Measurements from ENCODE around the gene DSP. TPM values are rescaled to one million over a fixed set of nuclear protein-coding genes. Genes with fewer than 3 reads are reported as not detected.

The DSP gene
- total and polyA plus RNA-seq, 4 experiments from 2014 or later: not detected

DNA sequence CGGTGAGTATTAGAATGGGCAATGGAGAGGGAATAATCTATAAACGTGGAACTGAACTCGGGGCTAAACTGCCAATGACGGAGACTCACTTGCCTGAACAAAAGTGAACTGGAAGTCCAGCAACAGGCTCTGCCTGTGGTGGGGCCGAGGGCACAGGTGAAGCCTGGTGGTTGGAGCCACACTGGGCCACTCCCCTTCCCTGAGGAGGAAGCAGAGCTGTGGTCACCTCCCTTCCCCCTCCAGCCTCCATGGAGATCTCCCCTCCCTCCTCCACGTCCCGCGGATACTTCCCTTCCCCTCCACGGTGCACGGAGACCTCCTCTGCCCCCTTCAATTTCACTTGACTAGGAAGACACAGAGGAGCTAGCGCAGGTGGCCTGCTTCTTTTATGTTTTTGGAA is 14.7 kb upstream of the DSP start:
- Mint-ChIP-seq H3K4me1 (no peaks in the 10 kb centered on the region), H3K4me3 (peak overlapping the region in 1 of 8 donors; percentile 33), H3K36me3 (no peaks in the 10 kb centered on the region), H3K27ac (no peak overlapping the region), H3K9me3 (peaks cover 0 to 2% (median 0%) of the 10 kb centered on the region in 8 donors), H3K27me3 (peaks cover 36 to 48% of the 10 kb centered on the region in 2 donors)
- no peaks in the 10 kb centered on the region for H3K36me3 ChIP-seq (ENCODE audit: insufficient read depth, low read length)
- no peaks in the 10 kb centered on the region for H3K9me3 ChIP-seq (ENCODE audit: control insufficient read depth in 1 of 2, low read length in 2 of 2)
- DNase-seq: no peak
- peaks cover 6% of the 10 kb centered on the region for H3K27me3 ChIP-seq (ENCODE audit: insufficient read depth, low read length)
- CTCF ChIA-PET (ENCODE audit: partially characterized antibody): no interaction called here
- H3K4me3 ChIP-seq (ENCODE audit: low read length in 2 of 2): no peak overlapping the region
- intact Hi-C loops (cut with micrococcal nuclease): no loop called here
- H3K27ac ChIP-seq (ENCODE audit: low read depth, low read length): no peak overlapping the region
- H3K4me1 ChIP-seq (ENCODE audit: insufficient read depth, low read length): no peaks in the 10 kb centered on the region
- POLR2A ChIA-PET (ENCODE audit: partially characterized antibody): no interaction called here

DNA sequence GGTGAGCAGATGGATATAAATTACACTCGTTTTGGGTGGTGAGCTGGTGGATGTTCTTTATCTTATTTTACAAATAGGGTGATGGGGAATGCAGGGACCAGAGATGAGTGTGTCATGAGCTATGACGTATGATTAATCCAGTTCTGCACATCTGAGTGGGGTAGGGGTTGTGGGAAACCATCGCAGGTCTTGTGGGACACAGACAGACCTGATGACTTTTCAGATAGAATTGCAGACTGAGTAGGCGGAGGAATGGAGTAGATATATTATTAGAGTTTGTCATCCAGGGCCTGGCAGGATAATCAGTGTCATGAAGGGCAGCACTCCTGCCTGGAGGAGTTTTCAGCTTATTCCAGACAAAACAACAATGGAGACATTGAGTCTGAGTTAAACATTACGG is 12.9 kb upstream of the DSP start:
- H3K9me3 Mint-ChIP-seq: peaks cover 0 to 2% (median 0%) of the 10 kb centered on the region in 8 donors
- peaks cover 29 to 38% of the 10 kb centered on the region in 2 donors for H3K27me3 Mint-ChIP-seq
- H3K27ac Mint-ChIP-seq: no peak overlapping the region

DNA sequence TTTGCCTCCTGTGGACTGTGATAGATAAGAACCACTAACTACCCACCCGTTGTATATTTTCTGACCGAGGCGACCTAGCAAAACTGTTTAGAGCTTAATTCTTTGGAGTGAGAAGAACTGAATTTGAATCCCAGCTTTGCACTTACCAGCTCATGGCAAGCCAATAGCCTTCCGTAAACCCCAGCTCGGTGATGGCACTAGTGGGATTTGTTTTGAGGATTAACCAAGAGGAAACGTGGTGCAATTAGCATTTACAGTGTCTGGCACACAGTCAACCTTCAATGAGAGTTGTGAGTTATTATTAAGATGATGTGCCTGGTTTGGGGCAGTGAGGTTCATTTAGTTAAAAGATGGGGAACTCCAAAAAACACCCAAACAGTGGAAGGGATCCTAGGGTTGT is 12.3 kb upstream of the DSP start:
- no peaks in the 10 kb centered on the region for H3K36me3 Mint-ChIP-seq
- POLR2A ChIA-PET (ENCODE audit: partially characterized antibody): no interaction called here
- H3K9me3 Mint-ChIP-seq: peaks cover 0 to 2% (median 0%) of the 10 kb centered on the region in 8 donors
- DNase-seq: no peak
- H3K4me3 Mint-ChIP-seq: no peak overlapping the region
- no peaks in the 10 kb centered on the region for H3K4me1 ChIP-seq (ENCODE audit: insufficient read depth, low read length)
- no peak overlapping the region for H3K27ac ChIP-seq (ENCODE audit: low read depth, low read length)
- CTCF ChIA-PET (ENCODE audit: partially characterized antibody): no interaction called here
- no peaks in the 10 kb centered on the region for H3K36me3 ChIP-seq (ENCODE audit: insufficient read depth, low read length)
- H3K9me3 ChIP-seq (ENCODE audit: control insufficient read depth in 1 of 2, low read length in 2 of 2): no peaks in the 10 kb centered on the region
- no peak overlapping the region for H3K27ac Mint-ChIP-seq
- no peak overlapping the region for H3K4me3 ChIP-seq (ENCODE audit: low read length in 2 of 2)
- peaks cover 29 to 37% of the 10 kb centered on the region in 2 donors for H3K27me3 Mint-ChIP-seq
- H3K27me3 ChIP-seq (ENCODE audit: insufficient read depth, low read length): peaks cover under 1% of the 10 kb centered on the region
- intact Hi-C loops (cut with micrococcal nuclease): no loop called here
- H3K4me1 Mint-ChIP-seq: no peaks in the 10 kb centered on the region

More for the DNA sequence above, 12.9 kb upstream of the DSP start:
- H3K36me3 ChIP-seq (ENCODE audit: insufficient read depth, low read length): no peaks in the 10 kb centered on the region
- H3K4me1 Mint-ChIP-seq: no peaks in the 10 kb centered on the region
- intact Hi-C loops (cut with micrococcal nuclease): no loop called here
- DNase-seq: no peak
- no peak overlapping the region for H3K27ac ChIP-seq (ENCODE audit: low read depth, low read length)
- POLR2A ChIA-PET (ENCODE audit: partially characterized antibody): no interaction called here
- H3K9me3 ChIP-seq (ENCODE audit: control insufficient read depth in 1 of 2, low read length in 2 of 2): no peaks in the 10 kb centered on the region
- H3K4me3 ChIP-seq (ENCODE audit: low read length in 2 of 2): no peak overlapping the region
- no peaks in the 10 kb centered on the region for H3K4me1 ChIP-seq (ENCODE audit: insufficient read depth, low read length)
- H3K27me3 ChIP-seq (ENCODE audit: insufficient read depth, low read length): peaks cover 6% of the 10 kb centered on the region
- no peak overlapping the region for H3K4me3 Mint-ChIP-seq
- H3K36me3 Mint-ChIP-seq: no peaks in the 10 kb centered on the region
- CTCF ChIA-PET (ENCODE audit: partially characterized antibody): no interaction called here

DNA sequence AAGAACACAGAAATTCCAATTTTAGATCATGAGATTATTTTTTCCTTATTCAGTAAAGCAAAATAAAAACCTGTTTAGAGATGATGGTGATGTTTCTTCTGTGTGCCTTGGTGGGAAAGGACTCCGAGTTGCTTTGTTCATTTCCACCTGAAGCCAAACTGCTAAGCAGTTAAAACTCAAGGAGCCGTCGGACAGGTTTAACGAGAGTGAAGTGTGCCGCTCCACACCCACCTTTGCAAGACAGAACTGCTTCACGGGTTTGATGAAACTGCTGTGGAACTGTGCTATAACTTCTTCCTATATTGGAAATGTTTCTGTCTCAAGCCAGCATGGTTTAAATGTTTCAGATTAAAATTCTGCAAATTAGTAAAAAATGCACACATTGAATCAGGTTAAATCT is 9.2 kb upstream of the DSP start:
- H3K36me3 ChIP-seq (ENCODE audit: insufficient read depth, low read length): no peaks in the 10 kb centered on the region
- no peak overlapping the region for H3K27ac ChIP-seq (ENCODE audit: low read depth, low read length)
- ChIA-PET POLR2A (ENCODE audit: partially characterized antibody) (no interaction called here), CTCF (ENCODE audit: partially characterized antibody) (no interaction called here)
- peaks cover 0 to 2% (median 0%) of the 10 kb centered on the region in 8 donors for H3K9me3 Mint-ChIP-seq
- no peaks in the 10 kb centered on the region for H3K4me1 Mint-ChIP-seq
- intact Hi-C loops (cut with micrococcal nuclease): no loop called here
- H3K4me3 Mint-ChIP-seq: no peak overlapping the region
- no peak overlapping the region for H3K4me3 ChIP-seq (ENCODE audit: low read length in 2 of 2)
- no peaks in the 10 kb centered on the region for H3K4me1 ChIP-seq (ENCODE audit: insufficient read depth, low read length)
- no peak overlapping the region for H3K27ac Mint-ChIP-seq
- no peaks in the 10 kb centered on the region for H3K9me3 ChIP-seq (ENCODE audit: control insufficient read depth in 1 of 2, low read length in 2 of 2)
- DNase-seq: no peak
- H3K27me3 ChIP-seq (ENCODE audit: insufficient read depth, low read length): no peaks in the 10 kb centered on the region
- peaks cover 27 to 35% of the 10 kb centered on the region in 2 donors for H3K27me3 Mint-ChIP-seq
- H3K36me3 Mint-ChIP-seq: no peaks in the 10 kb centered on the region

DNA sequence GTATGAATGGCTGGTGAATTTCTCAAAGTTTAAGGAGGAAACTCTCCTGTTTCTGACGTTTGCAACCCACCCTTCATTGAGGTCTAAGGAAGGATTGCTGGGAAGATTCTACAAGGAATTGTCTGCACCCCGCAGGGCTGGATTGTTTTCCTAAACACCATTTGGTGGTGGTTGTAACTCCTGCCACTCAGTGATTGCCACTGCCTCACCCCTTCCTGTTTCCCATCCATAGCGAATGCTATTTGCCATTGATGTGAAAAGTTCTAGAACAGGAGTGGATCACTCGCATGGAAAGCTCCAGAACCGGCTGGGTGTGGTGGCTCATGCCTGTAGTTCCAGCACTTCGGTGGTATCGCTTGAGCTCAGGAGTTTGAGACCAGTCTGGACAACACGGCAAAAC is 8.7 kb upstream of the DSP start:
- H3K4me3 ChIP-seq (ENCODE audit: low read length in 2 of 2): no peak overlapping the region
- no peak overlapping the region for H3K4me3 Mint-ChIP-seq
- H3K27me3 Mint-ChIP-seq: peaks cover 25 to 33% of the 10 kb centered on the region in 2 donors
- H3K27ac ChIP-seq (ENCODE audit: low read depth, low read length): no peak overlapping the region
- ChIA-PET CTCF (ENCODE audit: partially characterized antibody) (no interaction called here), POLR2A (ENCODE audit: partially characterized antibody) (no interaction called here)
- no peaks in the 10 kb centered on the region for H3K9me3 ChIP-seq (ENCODE audit: control insufficient read depth in 1 of 2, low read length in 2 of 2)
- H3K4me1 ChIP-seq (ENCODE audit: insufficient read depth, low read length): no peaks in the 10 kb centered on the region
- DNase-seq: no peak
- no peaks in the 10 kb centered on the region for H3K36me3 Mint-ChIP-seq
- H3K27me3 ChIP-seq (ENCODE audit: insufficient read depth, low read length): no peaks in the 10 kb centered on the region
- no peaks in the 10 kb centered on the region for H3K36me3 ChIP-seq (ENCODE audit: insufficient read depth, low read length)
- no peaks in the 10 kb centered on the region for H3K4me1 Mint-ChIP-seq
- intact Hi-C loops (cut with micrococcal nuclease): no loop called here
- peaks cover 0 to 2% (median 0%) of the 10 kb centered on the region in 8 donors for H3K9me3 Mint-ChIP-seq
- no peak overlapping the region for H3K27ac Mint-ChIP-seq

DNA sequence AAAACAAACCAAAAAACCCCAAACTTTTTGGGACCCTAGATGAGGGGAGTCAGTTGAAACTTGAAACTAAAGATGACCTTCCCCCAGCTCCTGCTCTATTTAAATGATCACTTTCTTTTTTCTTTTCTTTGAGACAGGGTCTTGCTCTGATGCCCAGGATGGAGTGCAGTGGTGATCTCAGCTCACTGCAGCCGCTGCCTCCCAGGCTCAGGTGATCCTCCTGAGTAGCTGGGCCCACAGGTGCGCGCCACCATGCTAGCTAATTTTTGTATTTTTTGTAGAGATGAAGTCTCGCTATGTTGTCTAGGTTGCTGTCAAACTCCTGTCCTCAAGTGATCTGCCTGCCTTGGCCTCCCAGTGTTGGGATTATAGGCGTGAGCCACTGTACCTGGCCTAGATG is 7.3 kb upstream of the DSP start:
- Histone ChIP-seq H3K4me3 (ENCODE audit: low read length in 2 of 2) (no peak overlapping the region), H3K27me3 (ENCODE audit: insufficient read depth, low read length) (peaks cover 4% of the 10 kb centered on the region), H3K4me1 (ENCODE audit: insufficient read depth, low read length) (no peaks in the 10 kb centered on the region), H3K36me3 (ENCODE audit: insufficient read depth, low read length) (no peaks in the 10 kb centered on the region), H3K27ac (ENCODE audit: low read depth, low read length) (no peak overlapping the region), H3K9me3 (ENCODE audit: control insufficient read depth in 1 of 2, low read length in 2 of 2) (no peaks in the 10 kb centered on the region)
- no peak for DNase-seq
- ChIA-PET POLR2A (ENCODE audit: partially characterized antibody) (no interaction called here), CTCF (ENCODE audit: partially characterized antibody) (no interaction called here)
- no peaks in the 10 kb centered on the region for H3K36me3 Mint-ChIP-seq
- intact Hi-C loops (cut with micrococcal nuclease): no loop called here
- no peaks in the 10 kb centered on the region for H3K9me3 Mint-ChIP-seq
- peaks cover 30 to 39% of the 10 kb centered on the region in 2 donors for H3K27me3 Mint-ChIP-seq
- H3K4me1 Mint-ChIP-seq: peaks cover 0 to 6% (median 0%) of the 10 kb centered on the region in 4 donors
- H3K4me3 Mint-ChIP-seq: no peak overlapping the region
- H3K27ac Mint-ChIP-seq: no peak overlapping the region

GRCh38 chr6:7535498-7535897 is 6.0 kb upstream of the DSP start:
- no peaks in the 10 kb centered on the region for H3K36me3 Mint-ChIP-seq
- peaks cover 41 to 43% of the 10 kb centered on the region in 2 donors for H3K27me3 Mint-ChIP-seq
- H3K9me3 ChIP-seq (ENCODE audit: control insufficient read depth in 1 of 2, low read length in 2 of 2): no peaks in the 10 kb centered on the region
- no peak for DNase-seq
- CTCF ChIA-PET (ENCODE audit: partially characterized antibody): no interaction called here
- peaks cover 15% of the 10 kb centered on the region for H3K27me3 ChIP-seq (ENCODE audit: insufficient read depth, low read length)
- intact Hi-C loops (cut with micrococcal nuclease): no loop called here
- H3K9me3 Mint-ChIP-seq: no peaks in the 10 kb centered on the region
- no peak overlapping the region for H3K4me3 Mint-ChIP-seq
- H3K4me1 Mint-ChIP-seq: peaks cover 0 to 8% (median under 1%) of the 10 kb centered on the region in 4 donors
- peaks cover under 1% of the 10 kb centered on the region for H3K4me1 ChIP-seq (ENCODE audit: insufficient read depth, low read length)
- H3K4me3 ChIP-seq (ENCODE audit: low read length in 2 of 2): no peak overlapping the region
- H3K27ac Mint-ChIP-seq: no peak overlapping the region
- POLR2A ChIA-PET (ENCODE audit: partially characterized antibody): no interaction called here
- no peak overlapping the region for H3K27ac ChIP-seq (ENCODE audit: low read depth, low read length)
- no peaks in the 10 kb centered on the region for H3K36me3 ChIP-seq (ENCODE audit: insufficient read depth, low read length)

All from CD4-positive, alpha-beta memory T cell (primary cell).